GM21723 (cell line): ENCODE data around the gene TLK2.

Source experiments
- ATAC-seq: cut with Tn5 transposase; IDR thresholded peaks from one replicate; pipeline ENCODE4 v1.9.1; 2021; ENCODE audit warnings: mild to moderate bottlenecking, moderate library complexity; ENCODE audit not compliant: unreplicated experiment

Gene TLK2

GRCh38 chr17:62652251-62653001 is 173.8 kb downstream of the TLK2 start:
- no peak for ATAC-seq

- ATAC-seq: peak; percentile 90
These were observed 174.6 kb downstream of the TLK2 start for GRCh38 chr17:62653002-62653825.

GRCh38 chr17:62653826-62654761 is 175.5 kb downstream of the TLK2 start:
- no peak for ATAC-seq

- ATAC-seq: no peak
These were observed 177.0 kb downstream of the TLK2 start for GRCh38 chr17:62655656-62656055.

- ATAC-seq: no peak
These were observed 177.8 kb downstream of the TLK2 start for GRCh38 chr17:62656446-62656845.

GRCh38 chr17:62657145-62657665 is 178.6 kb downstream of the TLK2 start:
- ATAC-seq: no peak

GRCh38 chr17:62657690-62658089 is 179.1 kb downstream of the TLK2 start:
- ATAC-seq: no peak

GRCh38 chr17:62658136-62658920 is 179.7 kb downstream of the TLK2 start:
- ATAC-seq: no peak

GRCh38 chr17:62660629-62661118 is 182.0 kb downstream of the TLK2 start:
- no peak for ATAC-seq

- ATAC-seq: no peak
These were observed 182.7 kb downstream of the TLK2 start for GRCh38 chr17:62661337-62661736.

GRCh38 chr17:62662855-62663254 is 184.2 kb downstream of the TLK2 start:
- ATAC-seq: no peak
